Heart left ventricle (tissue), 16 donors: ENCODE data around the gene CACNA1G. TPM values are rescaled to one million over a fixed set of nuclear protein-coding genes. Genes with fewer than 3 reads are reported as not detected.

Experiments
- ATAC-seq, 4 donors: fragments of 200-7000 bp; cut with Tn5 transposase; one replicate each; pipeline ENCODE4 v1.9.1; 2020 to 2022; ENCODE audit warnings: moderate library complexity in 4 of 4, mild to moderate bottlenecking in 3 of 4, moderate number of reproducible peaks in 1 of 4
- DNase-seq, 5 donors: peaks; one replicate each; pipeline ENCODE4 v3.0.0-alpha.2; 2020
- H3K27ac ChIP-seq, 12 donors: fragments of 200-600 bp; sonication (generic) in 4 of 12; one replicate each; pipeline versions ENCODE4 v1.5.0 to v1.8.0; 2016 to 2022; ENCODE audit warnings: mild to moderate bottlenecking in 2 of 12
- H3K27me3 ChIP-seq, 9 donors: fragments of 200-600 bp; sonication (generic) in 2 of 9; one replicate each; pipeline versions ENCODE4 v1.5.1 to v1.8.0; 2016 to 2022; ENCODE audit warnings: mild to moderate bottlenecking in 3 of 9
- H3K36me3 ChIP-seq, 9 donors: fragments of 200-600 bp; sonication (generic) in 2 of 9; one replicate each; pipeline versions ENCODE4 v1.5.0 to v1.8.0; 2018 to 2022; ENCODE audit warnings: mild to moderate bottlenecking in 2 of 9
- H3K4me1 ChIP-seq, 12 donors: fragments of 200-600 bp; sonication (generic) in 4 of 12; one replicate each; pipeline versions ENCODE4 v1.5.0 to v1.8.0; 2016 to 2022; ENCODE audit warnings: mild to moderate bottlenecking in 3 of 12
- H3K4me3 ChIP-seq, 12 donors: fragments of 200-600 bp; sonication (generic) in 4 of 12; one replicate each; pipeline versions ENCODE4 v1.5.0 to v1.8.0; 2017 to 2022; ENCODE audit warnings: mild to moderate bottlenecking in 9 of 12, moderate library complexity in 4 of 12
- H3K9me3 ChIP-seq, 12 donors: fragments of 200-600 bp; sonication (generic) in 4 of 12; one replicate each; pipeline versions ENCODE4 v1.5.0 to v1.8.0; 2016 to 2022; ENCODE audit warnings: mild to moderate bottlenecking in 1 of 12
- POLR2A ChIP-seq, 2 donors: fragments of 450-650 bp; IDR thresholded peaks; one replicate each; pipeline ENCODE4 v1.6.1; 2017; ENCODE audit warnings: antibody characterized with exemption in 2 of 2, mild to moderate bottlenecking in 2 of 2, moderate library complexity in 2 of 2
- WGBS, 4 donors: extraction: QIAGEN DNeasy Blood & Tissue Kit in 2 of 4; methylation state at CpG; one replicate each; pipeline versions ENCODE4 v1.1.5 to v1.1.7; 2013 to 2018; 5-methylcytosine and 5-hydroxymethylcytosine counted together
- intact Hi-C, 10 donors: fragments of 100-400 bp; cut with DNase I; formaldehyde crosslinking; loops; one replicate each; pipeline versions ENCODE4 v1.11.1 to v1.14.2; 2022
- polyA plus RNA-seq, 2 donors: library from polyadenylated mRNA; stranded (reverse); fragments of 200-250 nt; gene quantifications; one replicate each; pipeline ENCODE4 v1.2.3, GENCODE V29; 2013
- total RNA-seq, 9 donors: library from RNA; depleted of rRNA in 2 of 9; stranded (reverse); fragments of >200 nt in 2 of 9; fragmentation: NEBNext Ultra II Directional in 3 of 9; extraction: Animal tissue kit (Norgen Biotek cat#: 25700) in 3 of 9; gene quantifications; one replicate each; pipeline versions ENCODE4 v1.1.0 to v1.2.4, GENCODE V29; 2016 to 2023
- TF ChIP-seq, protein P1 (sequence below), 12 donors: fragments of 200-600 bp; sonication (generic) in 4 of 12; IDR thresholded peaks; one replicate each; pipeline versions ENCODE4 v1.5.0 to v1.8.0; 2018 to 2022; ENCODE audit warnings: antibody characterized with exemption in 12 of 12, mild to moderate bottlenecking in 5 of 12
- donor health status: ischemic (EF 13 %, LVEDD 7.1; RV severe dilation, severe dysfunction).
- donor health status: healthy with polysubstance abuse.
- donor health status: DM: no; HTN: yes; CAD: no.
- donor health status: DM: no; HTN: no; CAD: no.
- donor health status: ischemic (EF 25% LVEDD 6.9; RV normal size, moderate dysfunction).
- donor health status: ischemic (EF 25% LVEDD 5.7; RV mildly dilated, moderate dysfunction).
- donor health status: healthy.
- donor health status: DM: yes; HTN: yes; CAD: no.
- donor health status: ischemic (EF 35%, LVEDD 5.7; RV mildly dilated, moderate dysfunction).
- donor health status: nonischemic (EF 11% LVEDD 7.7; RV severe dilation, severe dysfunction).
- donor health status: DM: yes; HTN: yes; CAD: no.
- donor health status: PGD.
- donor health status: ischemic (EF 29% LVEDD 5.4; RV normal size, mild dysfunction).
- donor health status: nonischemic (EF 23%, LVEDD 6.1; RV moderate dilation, normal function).

CACNA1G gene
- total and polyA plus RNA-seq, 11 donors, result 0.02 to 0.48 (median 0.13) TPM; not detected in 1

DNA sequence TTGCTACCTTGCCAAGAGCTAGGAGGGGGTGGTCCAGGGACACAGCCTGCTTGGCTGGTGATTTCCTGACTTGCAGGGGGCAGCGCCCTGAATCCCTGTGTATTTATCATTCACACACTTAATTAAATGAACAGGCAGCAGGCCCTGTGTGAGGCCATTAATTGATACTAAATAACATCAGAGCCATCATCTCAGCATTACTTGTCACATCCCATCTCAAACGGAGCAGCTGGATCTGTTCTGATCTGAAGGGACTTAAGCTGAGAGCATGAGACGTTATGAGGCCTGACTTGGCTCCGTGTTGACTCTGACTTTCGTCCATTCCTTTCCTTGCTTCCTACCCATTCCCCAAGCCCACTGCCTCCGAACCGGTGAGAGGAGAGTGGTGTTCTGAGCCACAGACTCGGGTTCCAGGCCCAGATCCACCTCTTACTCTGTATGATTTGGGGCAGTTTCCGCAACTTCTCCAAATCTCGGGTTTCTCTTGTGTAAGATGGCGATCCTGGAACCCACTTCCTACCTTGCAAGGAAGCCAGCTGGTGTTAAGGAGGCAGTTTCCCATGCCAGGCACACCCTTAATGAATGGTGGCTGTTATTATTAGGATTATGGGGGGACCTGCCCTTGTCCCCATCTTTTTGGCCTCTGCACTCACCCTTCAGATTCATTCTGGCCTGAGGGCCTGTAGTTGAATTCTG is 33.8 kb downstream of the CACNA1G start:
- intact Hi-C loops, result no loop called here

DNA sequence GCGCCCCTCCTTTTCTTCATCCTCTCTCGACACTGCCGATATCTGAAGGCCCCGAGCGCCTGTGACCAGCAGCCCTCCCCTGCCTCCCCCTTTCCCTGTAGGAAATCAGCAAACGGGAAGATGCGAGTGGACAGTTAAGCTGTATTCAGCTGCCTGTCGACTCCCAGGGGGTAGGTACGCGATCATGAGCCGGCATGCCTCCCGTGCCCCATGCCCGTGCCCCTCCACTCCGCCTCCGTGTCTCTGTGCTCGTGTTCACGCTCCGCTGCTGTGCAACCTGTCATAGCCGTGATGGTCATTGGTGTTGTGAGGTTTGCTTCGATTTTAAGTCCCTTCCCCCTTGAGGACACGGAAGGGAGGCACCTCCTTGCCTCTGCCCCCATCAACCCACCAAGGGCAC is 34.4 kb downstream of the CACNA1G start:
- no peaks in the 10 kb centered on the region for H3K27me3 ChIP-seq
- H3K36me3 ChIP-seq, result no peaks in the 10 kb centered on the region
- no peaks in the 10 kb centered on the region for H3K9me3 ChIP-seq
- no peak overlapping the region for H3K4me3 ChIP-seq
- ATAC-seq, result no peak
- intact Hi-C loops, result no loop called here
- 83 to 91% (median 89%) methylated on average over 21 of the region's 21 CpGs for WGBS, 4 donors
- TF ChIP-seq POLR2A (IDR thresholded peaks at IDR 0.05), result no peak
- TF ChIP-seq, protein P1, sequence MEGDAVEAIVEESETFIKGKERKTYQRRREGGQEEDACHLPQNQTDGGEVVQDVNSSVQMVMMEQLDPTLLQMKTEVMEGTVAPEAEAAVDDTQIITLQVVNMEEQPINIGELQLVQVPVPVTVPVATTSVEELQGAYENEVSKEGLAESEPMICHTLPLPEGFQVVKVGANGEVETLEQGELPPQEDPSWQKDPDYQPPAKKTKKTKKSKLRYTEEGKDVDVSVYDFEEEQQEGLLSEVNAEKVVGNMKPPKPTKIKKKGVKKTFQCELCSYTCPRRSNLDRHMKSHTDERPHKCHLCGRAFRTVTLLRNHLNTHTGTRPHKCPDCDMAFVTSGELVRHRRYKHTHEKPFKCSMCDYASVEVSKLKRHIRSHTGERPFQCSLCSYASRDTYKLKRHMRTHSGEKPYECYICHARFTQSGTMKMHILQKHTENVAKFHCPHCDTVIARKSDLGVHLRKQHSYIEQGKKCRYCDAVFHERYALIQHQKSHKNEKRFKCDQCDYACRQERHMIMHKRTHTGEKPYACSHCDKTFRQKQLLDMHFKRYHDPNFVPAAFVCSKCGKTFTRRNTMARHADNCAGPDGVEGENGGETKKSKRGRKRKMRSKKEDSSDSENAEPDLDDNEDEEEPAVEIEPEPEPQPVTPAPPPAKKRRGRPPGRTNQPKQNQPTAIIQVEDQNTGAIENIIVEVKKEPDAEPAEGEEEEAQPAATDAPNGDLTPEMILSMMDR (IDR thresholded peaks at IDR 0.05), result no peak
- H3K27ac ChIP-seq, result no peak overlapping the region
- peaks cover 0 to 18% (median 7%) of the 10 kb centered on the region in 12 donors for H3K4me1 ChIP-seq
- DNase-seq, result no peak

More for the DNA sequence above, 33.8 kb downstream of the CACNA1G start:
- WGBS, 4 donors, result 85 to 89% (median 87%) methylated on average over 11 of the region's 11 CpGs
- TF ChIP-seq POLR2A (IDR thresholded peaks at IDR 0.05), result no peak
- TF ChIP-seq, protein P1 (IDR thresholded peaks at IDR 0.05), result no peak
- H3K9me3 ChIP-seq, result no peaks in the 10 kb centered on the region
- H3K4me1 ChIP-seq, result peaks cover 3 to 22% (median 11%) of the 10 kb centered on the region in 12 donors
- H3K4me3 ChIP-seq, result no peak overlapping the region
- H3K36me3 ChIP-seq, result no peaks in the 10 kb centered on the region
- no peaks in the 10 kb centered on the region for H3K27me3 ChIP-seq
- DNase-seq (no peak), ATAC-seq (no peak)
- H3K27ac ChIP-seq, result no peak overlapping the region

DNA sequence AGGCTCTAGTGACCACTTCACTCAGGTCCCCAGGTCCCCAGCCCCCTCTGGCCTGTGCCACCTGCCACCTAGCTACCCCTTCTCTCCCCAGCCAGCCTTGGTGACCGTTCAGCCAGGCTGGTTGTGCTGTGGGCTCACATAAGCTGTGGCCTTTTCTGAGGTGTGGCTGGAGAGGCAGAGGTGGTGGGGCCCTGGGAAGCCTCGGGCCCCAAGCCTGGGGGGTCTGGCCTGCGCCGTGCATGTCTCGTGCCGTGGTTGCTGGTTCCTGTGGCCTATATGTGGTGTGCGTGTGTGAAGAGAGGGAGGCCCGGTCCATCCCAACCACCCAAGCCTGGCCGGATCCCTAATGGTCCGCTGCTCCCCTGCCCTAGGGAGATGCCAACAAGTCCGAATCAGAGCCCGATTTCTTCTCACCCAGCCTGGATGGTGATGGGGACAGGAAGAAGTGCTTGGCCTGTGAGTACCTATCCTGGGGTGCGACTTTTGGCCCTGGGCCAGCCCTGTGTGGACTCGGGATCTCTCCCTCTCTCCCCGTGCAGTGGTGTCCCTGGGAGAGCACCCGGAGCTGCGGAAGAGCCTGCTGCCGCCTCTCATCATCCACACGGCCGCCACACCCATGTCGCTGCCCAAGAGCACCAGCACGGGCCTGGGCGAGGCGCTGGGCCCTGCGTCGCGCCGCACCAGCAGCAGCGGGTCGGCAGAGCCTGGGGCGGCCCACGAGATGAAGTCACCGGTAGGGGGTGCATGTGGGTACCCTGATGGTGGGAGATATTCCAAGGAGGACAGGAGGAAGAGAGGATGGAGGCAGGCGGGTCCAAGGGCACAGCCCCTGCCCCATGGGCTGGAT is 35.9 kb downstream of the CACNA1G start:
- ATAC-seq (no peak), DNase-seq (no peak)
- 76 to 78% (median 77%) methylated on average over 25 to 34 of the region's 34 CpGs for WGBS, 4 donors
- H3K4me3 ChIP-seq, result no peak overlapping the region
- no peaks in the 10 kb centered on the region for H3K9me3 ChIP-seq
- peaks cover 0 to 10% (median 0%) of the 10 kb centered on the region in 12 donors for H3K4me1 ChIP-seq
- H3K27ac ChIP-seq, result no peak overlapping the region
- intact Hi-C loops, result no loop called here
- no peaks in the 10 kb centered on the region for H3K27me3 ChIP-seq
- TF ChIP-seq, protein P1 (IDR thresholded peaks at IDR 0.05), result peak in 5 of 12 donors; percentile 6 to 30 (median 17)
- no peak for TF ChIP-seq POLR2A (IDR thresholded peaks at IDR 0.05)
- H3K36me3 ChIP-seq, result no peaks in the 10 kb centered on the region

DNA sequence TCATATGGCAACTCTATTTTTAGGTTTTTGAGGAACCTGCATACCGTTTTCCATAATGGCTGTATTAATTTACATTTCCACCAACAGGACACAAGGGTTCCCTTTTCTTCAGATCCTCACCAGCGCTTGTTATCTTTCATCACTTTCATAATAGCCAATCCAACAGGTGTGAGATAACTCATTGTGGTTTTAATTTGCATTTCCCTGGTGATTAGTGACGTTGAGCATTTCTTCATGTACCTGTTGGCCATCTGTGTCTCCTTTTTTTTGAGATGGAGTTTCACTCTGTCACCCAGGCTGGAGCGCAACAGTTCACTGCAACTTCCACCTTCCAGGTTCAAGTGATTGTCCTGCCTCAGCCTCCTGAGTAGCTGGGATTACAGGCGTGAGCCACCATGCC is 38.0 kb downstream of the CACNA1G start:
- ATAC-seq, result no peak
- H3K27ac ChIP-seq, result no peak overlapping the region
- peaks cover 0 to 2% (median 0%) of the 10 kb centered on the region in 12 donors for H3K4me1 ChIP-seq
- intact Hi-C loops, result no loop called here
- no peaks in the 10 kb centered on the region for H3K9me3 ChIP-seq
- WGBS, 4 donors, result 76 to 89% (median 82%) methylated on average over 5 of the region's 5 CpGs
- TF ChIP-seq, protein P1 (IDR thresholded peaks at IDR 0.05), result no peak
- TF ChIP-seq POLR2A (IDR thresholded peaks at IDR 0.05), result no peak
- DNase-seq, result no peak
- H3K27me3 ChIP-seq, result no peaks in the 10 kb centered on the region
- H3K4me3 ChIP-seq, result no peak overlapping the region
- H3K36me3 ChIP-seq, result no peaks in the 10 kb centered on the region
